HG03064 (cell line): Measurements from ENCODE around the gene TEC.
"Not testable (repeated sequence)": the region's sequence is repeated elsewhere in the genome, so short reads cannot be mapped to it uniquely, and the experiment has no call there.

Experiments used
- ATAC-seq: cut with Tn5 transposase; IDR thresholded peaks from one replicate; pipeline ENCODE4 v1.9.1; 2021; ENCODE audit warnings: low read depth; ENCODE audit not compliant: unreplicated experiment

Gene TEC

GRCh38 chr4:48203819-48204218 is 65.8 kb downstream of the TEC start:
- no peak for ATAC-seq

GRCh38 chr4:48197643-48198237 is 71.9 kb downstream of the TEC start:
- ATAC-seq = no peak

- ATAC-seq = peak; percentile 63
Observed at GRCh38 chr4:48196758-48197504, 72.7 kb downstream of the TEC start.

GRCh38 chr4:48195853-48196252 is 73.8 kb downstream of the TEC start:
- no peak for ATAC-seq

- no peak for ATAC-seq
Observed at GRCh38 chr4:48195374-48195773, 74.3 kb downstream of the TEC start.

GRCh38 chr4:48194971-48195370 is 74.7 kb downstream of the TEC start:
- no peak for ATAC-seq

GRCh38 chr4:48193921-48194468 is 75.6 kb downstream of the TEC start:
- no peak for ATAC-seq

- ATAC-seq = no peak
Observed at GRCh38 chr4:48193096-48193836, 76.4 kb downstream of the TEC start.

GRCh38 chr4:48191758-48192157 is 77.9 kb downstream of the TEC start:
- no peak for ATAC-seq

GRCh38 chr4:48190839-48191238 is 78.8 kb downstream of the TEC start:
- no peak for ATAC-seq

GRCh38 chr4:48189731-48190130 is 79.9 kb downstream of the TEC start:
- ATAC-seq = no peak

- no peak for ATAC-seq
Observed at GRCh38 chr4:48188390-48188789, 81.2 kb downstream of the TEC start.

GRCh38 chr4:48187813-48188212 is 81.8 kb downstream of the TEC start:
- ATAC-seq = no peak

- not testable (repeated sequence) for ATAC-seq
Observed at GRCh38 chr4:48187066-48187465, 82.6 kb downstream of the TEC start.

GRCh38 chr4:48186394-48186793 is 83.2 kb downstream of the TEC start:
- ATAC-seq = not testable (repeated sequence)

- no peak for ATAC-seq
Observed at GRCh38 chr4:48184882-48185281, 84.8 kb downstream of the TEC start.

- ATAC-seq = no peak
Observed at GRCh38 chr4:48180234-48180633, 89.4 kb downstream of the TEC start.

GRCh38 chr4:48178931-48179330 is 90.7 kb downstream of the TEC start:
- ATAC-seq = no peak

- no peak for ATAC-seq
Observed at GRCh38 chr4:48175806-48176205, 93.8 kb downstream of the TEC start.

GRCh38 chr4:48175328-48175727 is 94.3 kb downstream of the TEC start:
- ATAC-seq = no peak
